Endometrial microvascular endothelial cells (primary cell): Measurements from ENCODE around the gene ARHGEF19. TPM values are rescaled to one million over a fixed set of nuclear protein-coding genes. Genes with fewer than 3 reads are reported as not detected.

Source experiments
- in situ Hi-C: cut with HindIII; loops from 2 replicates; pipeline ENCODE4 v1.10.0; 2017; ENCODE audit warnings: low sequenced_read_pairs, low pct_unique_long_range_greater_than_20kb; ENCODE audit errors: inconsistent ontology term
- total RNA-seq: library from RNA; depleted of rRNA; stranded (reverse); fragments of >200 nt; gene quantifications from one replicate; pipeline ENCODE4 v1.2.3, GENCODE V29; 2015; ENCODE audit errors: inconsistent ontology term

Gene ARHGEF19
- total RNA-seq, 1 donor from 2014 or later = 3.1 TPM

DNA sequence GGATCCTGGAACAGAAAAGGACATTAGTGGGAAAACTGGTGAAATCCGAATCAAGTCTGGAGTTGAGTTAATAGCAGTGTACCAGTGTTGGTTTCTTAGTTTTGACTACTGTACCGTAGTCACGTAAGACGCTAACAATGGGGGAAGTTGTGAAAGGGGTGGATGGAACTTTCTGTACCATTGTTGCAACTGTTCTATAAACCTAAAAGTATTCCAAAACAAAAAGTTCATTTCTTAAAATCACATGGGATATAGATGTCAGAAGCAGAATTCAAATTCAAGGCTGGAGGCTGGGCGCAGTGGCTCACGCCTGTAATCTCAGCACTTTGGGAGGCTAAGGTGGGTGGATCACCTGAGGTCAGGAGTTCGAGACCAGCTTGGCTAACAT is 16.9 kb downstream of the ARHGEF19 start:
- in situ Hi-C loops = no loop called here

DNA sequence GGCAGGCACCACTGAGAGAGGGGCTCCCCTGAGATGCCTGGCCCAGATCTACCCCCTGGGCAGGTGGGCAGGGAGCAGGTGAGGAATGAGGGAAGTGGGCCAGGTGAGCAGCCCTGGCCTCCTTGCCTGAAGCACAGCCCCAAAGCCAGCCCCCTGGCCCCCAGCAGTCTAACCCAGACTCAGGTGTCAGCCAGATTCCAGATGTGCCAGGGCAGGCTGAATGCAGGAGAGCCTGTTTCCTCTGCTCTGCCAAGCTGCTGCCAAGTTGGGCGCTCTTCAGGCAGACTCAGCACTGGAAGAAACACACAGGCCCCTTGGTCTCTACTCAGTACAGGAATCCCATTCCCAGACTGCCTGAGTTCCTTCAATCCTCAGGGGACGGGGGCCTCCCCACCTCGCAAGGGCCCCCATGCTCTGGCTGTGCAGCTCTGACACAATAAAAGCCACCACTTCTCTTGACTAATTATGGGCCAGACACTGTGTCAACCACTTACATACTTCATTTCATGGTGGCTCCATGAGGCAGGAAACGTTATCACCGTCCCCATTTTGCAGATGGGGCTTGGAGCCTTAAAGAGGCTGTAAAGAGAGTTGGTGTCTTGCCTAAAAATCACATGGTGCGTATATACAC is 20.4 kb downstream of the ARHGEF19 start:
- in situ Hi-C loops = no loop called here

DNA sequence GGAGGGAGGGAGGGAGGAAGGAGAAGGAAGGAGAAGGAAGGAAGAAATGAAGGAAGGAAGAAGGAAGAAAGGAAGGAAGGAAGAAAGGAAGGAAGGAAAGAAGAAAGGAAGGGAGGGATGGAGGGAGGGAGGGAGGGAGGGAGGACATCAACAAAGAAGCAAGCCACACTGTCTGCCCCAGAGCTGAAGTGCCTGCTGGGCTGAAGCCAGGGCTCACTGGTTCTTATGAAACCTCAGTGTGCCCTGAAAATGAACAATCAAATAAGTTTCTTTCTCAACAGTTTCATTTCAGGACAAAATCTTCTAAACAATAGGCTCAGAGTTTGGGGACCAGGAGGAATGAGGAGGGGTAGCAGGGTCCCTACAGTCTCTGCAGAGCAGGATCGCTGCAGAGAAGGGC is 21.1 kb downstream of the ARHGEF19 start:
- in situ Hi-C loops = no loop called here

DNA sequence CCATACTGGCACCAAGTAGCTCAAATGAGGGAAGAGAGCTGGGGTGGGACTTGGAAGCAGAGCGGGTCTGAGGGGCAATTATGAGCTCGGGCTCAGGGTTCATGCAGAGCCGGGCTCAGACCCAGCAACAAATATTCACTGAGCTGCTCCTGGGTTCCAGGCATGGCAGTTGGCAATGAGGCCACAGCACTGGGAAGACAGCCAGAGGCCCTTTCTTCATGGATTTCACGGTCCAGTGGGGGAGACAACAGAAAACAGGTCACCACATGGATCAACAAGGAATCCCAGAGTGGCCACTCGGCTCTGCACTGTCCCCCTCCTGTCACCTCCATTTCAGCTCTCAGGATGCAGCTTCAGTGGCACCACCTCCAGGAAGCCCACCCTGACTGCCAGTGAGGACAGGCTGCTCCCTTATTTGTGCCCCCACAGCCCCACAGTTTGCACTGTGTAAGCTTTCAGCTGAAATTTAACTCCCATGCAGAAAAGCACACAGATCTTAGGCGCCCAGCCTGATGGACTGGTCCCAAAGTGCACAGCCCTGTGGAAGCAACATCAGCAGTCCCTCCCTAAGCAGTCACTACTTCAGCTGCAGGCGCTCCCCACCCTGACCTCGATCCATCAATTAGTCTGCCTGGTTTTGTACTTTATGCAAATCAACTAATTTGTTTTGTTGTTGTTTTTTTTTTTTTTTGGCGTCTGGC is 22.4 kb downstream of the ARHGEF19 start:
- in situ Hi-C loops = no loop called here

DNA sequence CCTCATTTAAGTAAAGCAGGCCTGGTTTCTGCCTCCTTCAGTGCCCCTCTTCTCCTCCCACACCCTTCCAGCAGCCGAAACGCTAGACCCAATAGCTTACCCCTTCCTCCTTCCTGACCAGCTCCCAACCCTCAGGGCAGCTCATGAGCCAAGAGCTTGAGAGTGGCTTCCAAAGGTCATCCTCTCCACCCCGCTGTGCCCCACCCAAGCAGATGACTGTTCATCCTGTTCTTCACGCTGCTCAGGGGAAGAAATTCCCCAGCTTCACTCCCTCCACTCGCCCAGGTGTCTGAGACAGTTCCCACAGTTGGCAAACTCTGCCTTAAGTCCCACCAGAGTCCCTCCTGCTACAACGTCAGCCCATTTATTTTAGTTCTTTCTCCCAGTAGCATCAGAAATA is 23.4 kb downstream of the ARHGEF19 start:
- in situ Hi-C loops = no loop called here

DNA sequence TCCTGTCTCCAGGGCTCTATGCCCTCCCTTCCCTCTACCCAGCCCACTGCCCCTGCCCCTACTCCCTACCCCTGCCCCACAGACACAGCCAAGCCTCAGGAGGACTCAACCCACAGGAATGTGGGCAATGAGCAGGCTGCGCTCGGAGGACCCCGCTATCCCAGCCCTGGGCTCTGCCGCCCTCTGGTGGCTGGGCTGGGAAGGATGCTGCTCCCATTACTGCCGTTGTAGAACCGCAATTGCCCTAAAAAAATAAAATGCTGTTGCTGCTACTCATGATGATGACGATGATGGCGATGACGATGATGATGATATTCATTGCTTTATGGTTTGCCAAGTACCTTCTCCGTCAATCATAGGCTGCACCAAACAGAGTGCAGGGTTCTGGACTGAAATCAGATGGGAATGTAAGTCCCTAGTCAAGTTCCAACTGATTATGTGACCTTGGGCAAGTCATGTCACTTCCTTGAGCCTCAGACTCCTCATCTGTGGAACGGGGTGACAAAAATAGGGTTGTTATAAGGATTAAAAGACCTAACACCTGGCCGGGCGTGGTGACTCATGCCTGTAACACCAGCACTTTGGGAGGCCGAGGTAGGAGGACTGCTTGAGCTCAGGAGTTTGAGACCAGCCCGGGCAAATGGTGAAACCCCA is 24.6 kb downstream of the ARHGEF19 start:
- in situ Hi-C loops = no loop called here

DNA sequence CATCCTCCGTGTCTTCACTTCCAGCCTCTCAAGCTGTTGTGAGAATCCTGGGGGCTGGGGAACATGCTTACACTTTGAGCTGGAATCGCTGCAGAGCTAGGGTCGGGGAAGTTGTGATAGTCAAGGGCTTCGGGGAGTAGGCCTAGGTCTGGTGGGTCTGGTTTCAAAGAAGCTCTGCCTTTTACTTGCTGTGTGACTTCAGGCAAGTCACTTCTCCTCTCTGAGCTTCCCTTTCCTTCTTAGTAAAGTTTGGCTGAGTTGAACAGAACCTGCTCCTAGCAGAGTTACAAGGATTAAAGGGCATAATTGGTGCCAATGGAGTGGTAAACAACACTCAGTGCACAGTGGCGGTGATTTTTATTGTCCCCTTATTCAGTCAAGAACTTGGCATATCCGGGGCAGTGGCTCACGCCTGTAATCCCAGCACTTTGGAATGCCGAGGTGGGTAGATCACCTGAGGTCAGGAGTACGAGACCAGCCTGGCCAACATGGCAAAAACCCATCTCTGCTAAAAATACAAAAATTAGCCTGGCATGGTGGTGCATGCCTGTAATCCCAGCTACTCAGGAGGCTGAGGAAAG is 25.7 kb downstream of the ARHGEF19 start:
- in situ Hi-C loops = no loop called here

DNA sequence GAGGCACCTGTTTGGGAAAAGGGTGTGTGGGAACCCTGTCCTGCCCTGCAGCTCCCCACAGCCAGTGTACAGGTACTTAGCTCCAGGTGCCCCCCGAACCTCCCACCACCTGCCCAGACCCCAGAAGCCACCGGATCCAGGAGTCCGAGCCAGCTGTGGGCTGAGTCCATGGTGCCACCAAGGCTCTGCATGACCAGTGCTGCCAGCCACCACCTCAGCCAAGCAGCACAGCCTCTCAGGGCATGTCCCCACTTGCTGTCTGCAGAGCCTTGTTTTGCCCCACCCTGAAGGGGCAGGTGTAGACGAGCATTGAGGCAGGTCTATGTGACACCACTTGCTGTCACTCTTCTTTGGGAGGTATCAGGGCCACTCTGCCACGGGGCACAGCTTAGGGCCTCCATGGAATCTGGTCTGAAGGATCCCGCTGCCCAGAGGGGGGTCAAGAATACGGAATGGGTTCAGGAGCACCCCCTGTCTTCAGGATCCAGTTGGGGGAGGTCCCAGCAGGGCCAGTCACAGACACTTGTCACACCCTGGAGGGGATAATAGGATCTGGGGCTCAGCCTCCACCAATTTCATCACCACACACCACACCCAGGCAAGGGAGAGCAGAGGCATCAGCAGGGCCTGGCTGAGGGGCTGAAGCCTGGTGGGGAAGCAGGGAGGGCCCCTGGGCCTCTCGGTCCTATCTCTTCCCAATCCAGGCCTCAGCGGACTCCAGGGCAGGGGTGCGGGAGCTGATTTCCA is 27.7 kb downstream of the ARHGEF19 start:
- in situ Hi-C loops = no loop called here

DNA sequence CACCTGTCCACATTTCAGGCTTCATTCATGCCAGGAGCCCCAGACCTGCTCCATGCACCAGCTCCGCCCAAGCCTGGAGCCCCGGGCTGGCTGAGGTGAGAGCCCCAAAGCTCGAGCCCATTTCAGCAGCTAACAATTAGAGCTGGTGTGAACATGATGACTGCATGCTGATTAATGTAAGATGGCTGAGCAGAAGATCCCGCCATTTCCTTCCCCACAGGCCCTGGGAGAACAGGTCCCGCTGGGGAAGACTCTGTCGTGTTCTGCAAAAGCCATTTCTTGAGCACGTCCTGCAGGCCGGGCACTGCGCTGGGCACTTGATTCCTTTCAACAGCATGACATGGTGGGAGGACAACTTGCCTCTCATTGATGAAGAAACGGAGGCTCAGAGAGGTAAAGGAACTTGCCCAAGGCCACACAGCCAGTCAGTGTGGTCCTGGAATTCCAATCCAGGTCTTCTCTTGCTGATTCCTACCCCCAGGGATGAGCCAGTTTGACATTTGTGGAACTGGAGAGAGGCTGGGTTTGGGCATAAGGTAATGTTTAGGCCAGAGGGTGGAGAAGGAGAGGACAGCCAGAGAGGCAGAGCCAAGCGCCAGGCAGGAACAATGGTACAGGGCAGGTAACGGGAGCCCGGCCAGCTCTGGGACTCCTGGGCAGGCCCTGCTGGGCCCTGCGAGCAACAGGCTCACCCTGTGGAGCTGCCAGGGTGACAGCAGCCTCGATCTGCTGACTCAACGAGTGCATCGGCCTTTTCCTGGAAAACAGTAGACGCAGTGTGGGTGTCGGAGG is 28.5 kb downstream of the ARHGEF19 start:
- in situ Hi-C loops = no loop called here

DNA sequence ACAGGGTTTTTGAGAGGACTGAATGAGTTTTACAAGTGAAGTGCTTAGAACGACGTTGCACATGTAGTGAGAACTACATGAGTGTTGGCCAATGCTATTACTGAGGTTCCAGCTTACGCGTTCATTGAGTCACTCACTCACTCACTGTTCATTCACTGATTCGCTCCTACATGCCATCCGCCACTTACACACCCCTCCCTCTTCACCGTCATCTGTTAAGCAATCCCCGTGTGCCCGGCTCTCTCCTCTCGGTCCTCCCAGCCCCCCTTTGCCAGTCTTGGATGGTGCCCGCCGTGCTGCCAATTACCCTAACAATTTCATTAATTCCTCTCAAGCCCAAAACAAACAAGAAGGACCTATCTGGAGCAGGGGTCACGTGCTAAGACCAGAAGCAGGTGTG is 29.3 kb downstream of the ARHGEF19 start:
- in situ Hi-C loops = no loop called here

DNA sequence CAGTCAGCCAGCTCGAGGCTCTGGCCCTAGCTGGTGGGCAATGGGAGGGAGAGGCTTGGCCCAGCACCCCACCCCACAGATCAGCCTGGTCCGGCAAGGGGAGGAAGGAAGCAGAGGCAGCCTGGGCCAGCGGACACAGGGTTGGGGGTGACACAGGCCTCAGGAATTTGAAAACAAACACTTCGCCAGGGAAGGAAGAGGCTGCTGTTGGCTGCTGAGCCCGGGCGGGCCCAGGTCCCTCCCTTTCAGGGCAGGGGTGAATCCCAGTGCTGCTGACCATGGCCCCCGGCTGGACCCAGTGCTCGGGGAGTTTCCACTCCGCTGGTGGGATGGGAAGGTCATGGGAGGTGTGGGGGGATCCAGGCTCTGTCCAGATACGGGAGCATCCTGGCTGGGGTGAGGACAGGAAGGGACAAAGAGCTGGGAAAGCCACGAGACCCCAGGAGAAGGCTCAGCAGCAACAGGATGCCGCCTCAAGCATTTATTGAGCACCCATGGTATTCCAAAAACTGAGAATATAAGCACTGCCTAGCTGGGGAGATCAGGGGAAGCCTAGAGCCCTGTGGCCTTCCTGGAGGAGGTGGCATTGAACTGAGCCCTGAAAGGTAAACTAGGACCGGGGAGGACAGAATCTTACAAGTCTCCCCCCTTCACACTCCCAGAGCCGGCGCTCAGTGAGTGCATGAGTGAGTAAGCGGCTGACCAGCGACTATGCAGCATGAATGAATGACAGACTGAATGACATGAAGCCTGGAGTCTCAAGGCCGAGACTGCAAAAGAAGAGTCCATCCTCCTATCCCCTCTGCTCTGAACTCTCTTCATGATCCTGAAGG is 30.3 kb downstream of the ARHGEF19 start:
- in situ Hi-C loops = no loop called here

DNA sequence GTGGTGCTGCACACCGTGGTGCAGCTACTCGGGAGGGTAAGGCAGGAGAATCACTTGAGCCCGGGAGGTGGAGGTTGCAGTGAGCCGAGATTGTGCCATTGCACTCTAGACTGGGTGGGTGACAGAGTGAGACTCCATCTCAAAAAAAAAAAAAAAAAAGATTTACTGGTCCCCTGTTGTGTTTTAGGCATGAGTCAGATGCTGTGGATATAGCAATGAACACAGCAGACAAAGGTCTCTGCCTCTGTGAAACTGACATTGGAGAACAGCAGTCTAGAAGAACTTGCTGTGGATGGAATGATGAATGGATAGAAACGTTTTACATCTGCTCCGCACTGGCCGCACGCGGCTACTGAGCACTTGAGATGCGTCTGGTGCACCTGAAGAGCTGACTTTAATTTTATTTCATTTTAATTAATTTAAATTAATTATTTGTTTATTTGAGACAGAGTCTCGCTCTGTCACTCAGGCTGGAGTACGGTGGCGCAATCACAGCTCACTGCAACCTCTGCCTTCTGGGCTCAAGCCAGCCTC is 32.1 kb downstream of the ARHGEF19 start:
- in situ Hi-C loops = no loop called here

DNA sequence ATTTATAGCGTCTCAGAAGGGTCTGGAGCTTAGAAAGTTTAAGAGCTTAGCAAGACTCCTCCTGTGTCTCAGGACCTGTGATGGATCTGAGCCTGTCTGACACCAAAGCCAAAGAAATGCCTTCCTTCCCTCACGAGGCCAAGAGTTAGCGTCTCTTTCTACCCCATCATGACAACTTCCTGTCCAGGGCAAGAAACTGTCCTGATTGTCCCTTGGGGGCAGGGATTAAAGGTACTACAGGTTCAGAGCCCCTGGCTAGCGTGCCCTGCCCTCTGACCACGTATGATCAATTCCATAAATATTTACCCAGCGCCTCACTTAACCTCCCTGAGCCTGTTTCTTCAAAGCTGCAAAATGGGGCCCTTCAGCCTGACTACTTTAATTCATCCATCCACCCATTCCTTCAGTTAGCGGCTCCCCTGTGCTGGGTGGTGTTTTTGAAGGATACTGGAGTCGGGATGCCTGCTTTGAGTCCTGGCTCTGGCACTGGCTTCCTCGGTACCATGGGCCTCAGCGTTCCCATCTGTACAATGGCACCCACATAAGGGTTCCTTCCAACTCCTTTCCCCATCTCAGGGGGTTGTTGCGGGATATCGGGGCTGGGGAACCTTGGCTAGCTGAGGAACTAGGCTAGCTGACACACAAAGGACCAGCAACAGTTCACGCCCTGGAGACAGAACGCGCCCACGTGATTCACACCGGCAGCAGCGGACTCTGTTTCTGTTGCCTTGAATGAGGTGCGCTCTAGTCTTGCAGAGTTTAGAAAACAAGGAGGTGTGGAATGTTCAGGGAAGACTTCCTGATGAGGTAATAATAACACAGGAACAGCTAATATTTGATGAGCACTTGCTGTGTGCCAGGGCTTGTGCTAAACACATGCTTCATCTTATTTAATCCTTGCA is 33.6 kb downstream of the ARHGEF19 start:
- in situ Hi-C loops = no loop called here

DNA sequence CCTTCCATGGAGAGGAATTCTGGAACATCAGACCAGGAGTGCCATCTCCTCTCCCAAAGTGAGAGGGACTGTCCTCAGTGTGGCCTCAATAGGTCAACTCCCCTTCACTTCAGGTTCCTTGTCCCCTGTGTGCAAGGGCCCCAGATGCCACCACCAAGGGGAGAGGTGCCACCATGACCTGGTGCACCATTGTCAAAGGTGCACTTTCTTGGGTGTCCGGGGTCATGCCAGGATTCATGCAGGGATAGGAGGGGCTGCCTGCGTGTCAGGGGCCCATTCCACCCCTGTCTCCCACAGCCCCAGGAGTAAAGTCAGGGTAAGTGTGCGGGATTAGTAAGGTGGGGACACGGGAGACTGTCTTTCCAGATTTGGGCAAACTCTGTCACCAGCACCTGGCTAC is 35.1 kb downstream of the ARHGEF19 start:
- in situ Hi-C loops = no loop called here

DNA sequence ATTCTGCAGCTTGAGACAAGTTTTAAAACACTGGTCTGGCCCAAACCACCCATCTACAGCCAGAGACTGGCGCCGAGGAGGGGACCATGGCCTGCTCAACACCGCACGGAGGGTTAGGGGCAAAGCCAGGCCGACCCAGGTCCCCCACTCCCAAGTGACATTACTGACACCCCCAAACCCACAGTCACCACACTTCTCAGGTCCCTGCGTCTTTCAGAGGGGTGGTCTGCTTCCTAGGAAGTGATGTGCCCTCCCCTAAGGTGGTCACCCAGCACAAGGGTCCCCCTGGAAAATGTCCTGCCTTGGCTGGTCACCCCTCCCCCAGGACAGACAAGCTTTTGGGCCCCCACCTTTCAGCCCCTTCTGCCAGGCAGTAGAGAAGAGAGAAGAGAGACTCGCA is 35.8 kb downstream of the ARHGEF19 start:
- in situ Hi-C loops = no loop called here

DNA sequence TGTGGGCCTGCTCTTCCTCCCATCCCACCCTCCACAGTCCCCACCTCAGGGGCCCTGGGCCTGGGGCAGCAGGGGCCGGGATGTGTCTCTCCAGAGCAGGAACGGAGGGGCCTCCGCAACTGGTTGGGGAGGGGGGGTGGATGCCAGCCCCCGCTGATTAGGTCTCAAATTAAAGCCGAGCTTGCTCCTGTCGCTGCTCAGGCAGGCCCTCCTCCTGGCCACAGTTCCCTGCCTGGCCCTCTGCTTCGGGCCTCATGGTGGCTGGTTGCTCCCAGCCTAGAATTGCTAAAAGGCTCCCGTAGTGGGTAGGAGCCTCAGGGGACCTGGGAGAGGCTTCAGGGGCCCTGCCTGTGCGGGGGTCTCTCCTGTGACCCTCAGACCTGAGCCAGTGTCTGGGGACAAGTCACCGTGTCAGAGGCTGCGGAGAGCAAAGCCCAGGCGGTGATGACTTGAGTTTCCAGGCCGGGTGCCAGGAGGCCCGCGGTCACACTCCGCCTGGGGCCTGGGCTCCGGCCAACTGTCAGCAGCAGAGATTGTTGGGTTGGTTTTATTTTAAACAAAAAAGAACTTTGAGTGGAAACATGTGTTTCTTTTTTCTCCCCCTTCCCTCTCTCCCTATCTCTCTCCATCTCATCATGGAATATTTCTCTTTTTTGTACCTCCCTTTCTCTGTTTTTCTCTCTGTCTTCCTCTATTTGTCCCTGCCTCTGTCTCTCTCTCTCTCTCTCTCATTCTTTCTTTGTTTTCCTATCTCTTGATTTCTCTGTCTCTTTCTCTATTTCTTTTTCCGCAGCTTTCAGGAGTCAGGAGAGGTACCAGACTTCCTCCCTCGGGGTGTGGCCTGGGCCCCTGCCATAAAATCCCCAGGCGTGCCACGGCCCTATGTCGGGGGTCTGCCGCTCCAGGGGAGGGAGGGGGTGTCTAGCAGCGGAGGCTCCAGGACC is 36.6 kb downstream of the ARHGEF19 start:
- in situ Hi-C loops = no loop called here
